GM23338 (cell line): ENCODE results near the gene NUP214.

ENCODE experiments used
- CTCF ChIP-seq, 2 experiments: fragments of 200-600 bp in 1 of 2; sonication (generic) in 1 of 2; conservative IDR thresholded peaks; 2 replicates each; pipeline versions ENCODE4 v1.5.1 to v1.6.1; 2016 to 2017; ENCODE audit warnings: antibody characterized with exemption in 2 of 2, low read depth in 2 of 2, mild to moderate bottlenecking in 2 of 2, moderate library complexity in 1 of 2
- ETS1 ChIP-seq: IDR thresholded peaks from 2 replicates; pipeline ENCODE4 v1.6.1; 2016; ENCODE audit warnings: antibody characterized with exemption
- EZH2 ChIP-seq: fragments of 200-600 bp; sonication (generic); IDR thresholded peaks from one replicate; pipeline ENCODE4 v1.8.0; 2017; ENCODE audit warnings: antibody characterized with exemption, mild to moderate bottlenecking, low read depth; ENCODE audit not compliant: unreplicated experiment
- EZH2phosphoT487 ChIP-seq: fragments of 200-600 bp; sonication (generic); IDR thresholded peaks from one replicate; pipeline ENCODE4 v1.8.1; 2018; ENCODE audit warnings: antibody characterized with exemption; ENCODE audit not compliant: unreplicated experiment
- NANOG ChIP-seq: IDR thresholded peaks from 2 replicates; pipeline ENCODE4 v1.6.1; 2016; ENCODE audit warnings: antibody characterized with exemption, borderline replicate concordance
- POLR2AphosphoS5 ChIP-seq: IDR thresholded peaks from 2 replicates; pipeline ENCODE4 v1.6.1; 2016; ENCODE audit warnings: antibody characterized with exemption, low read depth
- ZNF114 ChIP-seq: fragments of 250-450 bp; sonication (Bioruptor Pico); IDR thresholded peaks from 2 replicates; pipeline ENCODE4 v1.5.0; 2020; ENCODE audit warnings: mild to moderate bottlenecking, moderate library complexity
- TF ChIP-seq, protein P1 (sequence below): IDR thresholded peaks from one replicate; pipeline ENCODE4 v1.6.1; 2018; ENCODE audit warnings: antibody characterized with exemption; ENCODE audit not compliant: unreplicated experiment

GRCh38 chr9:131260751-131261452, 135.5 kb downstream of the NUP214 start:
- no peak for TF ChIP-seq CTCF (conservative IDR thresholded peaks at IDR 0.05; ENCODE audit: low read depth in 2 of 2)
- no peak for TF ChIP-seq POLR2AphosphoS5
- TF ChIP-seq EZH2: no peak
- TF ChIP-seq EZH2phosphoT487: no peak
- TF ChIP-seq, protein P1, sequence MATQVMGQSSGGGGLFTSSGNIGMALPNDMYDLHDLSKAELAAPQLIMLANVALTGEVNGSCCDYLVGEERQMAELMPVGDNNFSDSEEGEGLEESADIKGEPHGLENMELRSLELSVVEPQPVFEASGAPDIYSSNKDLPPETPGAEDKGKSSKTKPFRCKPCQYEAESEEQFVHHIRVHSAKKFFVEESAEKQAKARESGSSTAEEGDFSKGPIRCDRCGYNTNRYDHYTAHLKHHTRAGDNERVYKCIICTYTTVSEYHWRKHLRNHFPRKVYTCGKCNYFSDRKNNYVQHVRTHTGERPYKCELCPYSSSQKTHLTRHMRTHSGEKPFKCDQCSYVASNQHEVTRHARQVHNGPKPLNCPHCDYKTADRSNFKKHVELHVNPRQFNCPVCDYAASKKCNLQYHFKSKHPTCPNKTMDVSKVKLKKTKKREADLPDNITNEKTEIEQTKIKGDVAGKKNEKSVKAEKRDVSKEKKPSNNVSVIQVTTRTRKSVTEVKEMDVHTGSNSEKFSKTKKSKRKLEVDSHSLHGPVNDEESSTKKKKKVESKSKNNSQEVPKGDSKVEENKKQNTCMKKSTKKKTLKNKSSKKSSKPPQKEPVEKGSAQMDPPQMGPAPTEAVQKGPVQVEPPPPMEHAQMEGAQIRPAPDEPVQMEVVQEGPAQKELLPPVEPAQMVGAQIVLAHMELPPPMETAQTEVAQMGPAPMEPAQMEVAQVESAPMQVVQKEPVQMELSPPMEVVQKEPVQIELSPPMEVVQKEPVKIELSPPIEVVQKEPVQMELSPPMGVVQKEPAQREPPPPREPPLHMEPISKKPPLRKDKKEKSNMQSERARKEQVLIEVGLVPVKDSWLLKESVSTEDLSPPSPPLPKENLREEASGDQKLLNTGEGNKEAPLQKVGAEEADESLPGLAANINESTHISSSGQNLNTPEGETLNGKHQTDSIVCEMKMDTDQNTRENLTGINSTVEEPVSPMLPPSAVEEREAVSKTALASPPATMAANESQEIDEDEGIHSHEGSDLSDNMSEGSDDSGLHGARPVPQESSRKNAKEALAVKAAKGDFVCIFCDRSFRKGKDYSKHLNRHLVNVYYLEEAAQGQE: no peak
- TF ChIP-seq ZNF114 (CRISPR knock-in tag): no peak
- TF ChIP-seq ETS1: no peak
- TF ChIP-seq NANOG: no peak
